Caco-2 (cell line): ENCODE measurements around the gene GNPTAB. TPM values are rescaled to one million over a fixed set of nuclear protein-coding genes. Genes with fewer than 3 reads are reported as not detected.
"Not testable (repeated sequence)": the region's sequence is repeated elsewhere in the genome, so short reads cannot be mapped to it uniquely, and the experiment has no call there.

Source experiments
- BruUV-seq: library from RNA; stranded (reverse); fragments of 400-500 nt; replicated peaks from 2 replicates; lab custom pipeline; 2021; lab: Mats Ljungman, UMichigan
- CTCF ChIA-PET: fragments of 300-600 bp; sonication (Branson Sonifier 250); formaldehyde crosslinking; loops from one replicate; lab custom pipeline; 2022; ENCODE audit warnings: antibody characterized with exemption; lab: Charles Lee
- POLR2A ChIA-PET: fragments of 300-600 bp; sonication (Branson Sonifier 250); formaldehyde crosslinking; loops from one replicate; lab custom pipeline; 2022; ENCODE audit warnings: antibody characterized with exemption; lab: Charles Lee
- DNase-seq, 2 experiments: peaks; one replicate each; pipeline versions ENCODE4 v3.0.0 to v3.0.0-alpha.2; 2020 to 2022
- H3K27me3 ChIP-seq: replicated peaks from 2 replicates; pipeline ENCODE4 v1.6.0; 2011; ENCODE audit warnings: low read length; ENCODE audit not compliant: control insufficient read depth, insufficient read depth
- H3K36me3 ChIP-seq: 2 replicates; pipeline ENCODE4 v1.5.1; 2011; ENCODE audit warnings: low read length; ENCODE audit not compliant: control insufficient read depth, insufficient read depth
- H3K4me1 ChIP-seq: fragments of 250-450 bp; sonication (Bioruptor Pico); 2 replicates; pipeline ENCODE4 v1.5.1; 2020; ENCODE audit warnings: mild to moderate bottlenecking
- H3K4me3 ChIP-seq: 2 replicates; pipeline ENCODE4 v1.5.1; 2011; ENCODE audit warnings: low read depth, mild to moderate bottlenecking, control low read depth, low read length
- H3K9me3 ChIP-seq: fragments of 250-450 bp; sonication (Bioruptor Pico); 2 replicates; pipeline ENCODE4 v1.5.1; 2020; ENCODE audit warnings: mild to moderate bottlenecking, moderate library complexity
- H3K27ac Mint-ChIP-seq: one replicate; pipeline ENCODE4 v1.8.0; 2022; ENCODE audit warnings: mixed read lengths; ENCODE audit not compliant: unreplicated experiment
- H3K27me3 Mint-ChIP-seq: one replicate; pipeline ENCODE4 v1.8.0; 2022; ENCODE audit warnings: mixed read lengths; ENCODE audit not compliant: insufficient read depth, unreplicated experiment
- H3K36me3 Mint-ChIP-seq: one replicate; pipeline ENCODE4 v1.8.0; 2022; ENCODE audit warnings: mild to moderate bottlenecking, mixed read lengths; ENCODE audit not compliant: insufficient read depth, unreplicated experiment
- H3K4me1 Mint-ChIP-seq: one replicate; pipeline ENCODE4 v1.8.0; 2022; ENCODE audit warnings: low read depth, mixed read lengths; ENCODE audit not compliant: unreplicated experiment
- H3K4me3 Mint-ChIP-seq: one replicate; pipeline ENCODE4 v1.8.0; 2022; ENCODE audit warnings: mild to moderate bottlenecking, moderate library complexity, mixed read lengths; ENCODE audit not compliant: unreplicated experiment
- H3K9me3 Mint-ChIP-seq: one replicate; pipeline ENCODE4 v1.8.0; 2022; ENCODE audit warnings: mixed read lengths; ENCODE audit not compliant: unreplicated experiment
- intact Hi-C: fragments of 100-400 bp; cut with micrococcal nuclease; formaldehyde crosslinking; loops from one replicate; pipeline ENCODE4 v1.10.0; 2022; ENCODE audit not compliant: unreplicated experiment
- total RNA-seq: library from RNA; stranded (reverse); gene quantifications from 2 replicates; pipeline ENCODE4 v1.2.3, GENCODE V29; 2022
- TF ChIP-seq, protein P1 (sequence below), 2 experiments: fragments of 200-600 bp in 1 of 2; IDR thresholded peaks; 1 replicate in 1 of 2; 2 replicates in 1 of 2; pipeline versions ENCODE4 v1.5.1 to v1.8.0; 2011 to 2022; ENCODE audit warnings: antibody characterized with exemption in 1 of 2, control low read depth in 1 of 2, inconsistent platforms in 1 of 2, low read depth in 1 of 2, low read length in 1 of 2, mild to moderate bottlenecking in 1 of 2, moderate library complexity in 1 of 2; ENCODE audit not compliant: insufficient read depth in 1 of 2, severe bottlenecking in 1 of 2, unreplicated experiment in 1 of 2

Gene GNPTAB
- total RNA-seq, 1 experiment from 2014 or later = 39.1 TPM

DNA sequence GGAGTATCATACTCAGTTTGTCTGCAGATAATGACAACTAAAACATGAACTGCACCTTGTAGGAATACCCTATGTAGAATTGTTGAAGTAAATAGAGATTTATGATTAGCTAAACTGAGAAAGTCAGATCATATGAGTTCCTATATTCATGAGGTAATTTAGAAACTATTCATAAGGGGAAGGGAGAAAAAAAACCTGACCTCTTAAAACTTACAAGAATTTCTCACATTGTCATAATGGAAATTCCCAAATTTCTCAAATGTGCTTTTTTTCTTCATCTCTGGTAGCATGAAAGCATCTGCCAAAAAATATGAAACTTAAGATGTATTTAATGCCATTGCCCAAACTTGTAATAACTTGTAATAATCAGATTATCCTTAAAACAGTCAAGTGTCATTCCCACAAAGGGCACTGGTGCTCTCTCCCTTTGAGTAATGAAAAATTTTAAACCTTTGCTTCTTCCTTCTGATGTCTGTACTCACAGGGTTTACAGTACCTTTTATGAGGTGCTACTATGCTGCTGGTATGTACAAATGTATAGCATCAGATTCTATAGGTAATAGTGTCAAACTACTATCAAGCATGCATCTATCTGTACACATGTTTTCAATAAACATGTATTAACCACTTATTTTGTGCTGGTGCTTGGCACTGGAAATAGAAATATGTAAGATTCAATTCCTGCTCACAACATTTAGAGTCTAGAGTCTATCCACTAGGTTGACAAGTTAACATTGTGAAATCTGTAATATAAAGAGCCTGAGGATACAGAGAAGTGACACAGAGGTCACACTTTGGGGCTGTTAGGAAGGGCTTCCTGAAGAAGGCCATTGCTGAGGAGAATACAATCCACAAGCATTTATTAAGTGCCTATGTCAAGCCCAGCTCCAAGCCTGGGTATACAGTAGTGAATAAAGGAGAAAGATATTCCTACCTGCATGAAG, 29.2 kb upstream of the GNPTAB start:
- CTCF ChIA-PET = no interaction called here
- BruUV-seq = no TSS peak
- intact Hi-C loops = no loop called here
- H3K9me3 Mint-ChIP-seq = peaks cover 10% of the 10 kb centered on the region
- POLR2A ChIA-PET = no interaction called here
- H3K27me3 Mint-ChIP-seq = no peaks in the 10 kb centered on the region
- Histone ChIP-seq H3K9me3 (0 out of 2 replicates have a peak, but pooled peaks cover 5% of the 10 kb centered on the region), H3K4me1 (peaks cover 8% of the 10 kb centered on the region), H3K27me3 (no peaks in the 10 kb centered on the region), H3K36me3 (no peaks in the 10 kb centered on the region), H3K4me3 (no peak overlapping the region)
- TF ChIP-seq, protein P1, sequence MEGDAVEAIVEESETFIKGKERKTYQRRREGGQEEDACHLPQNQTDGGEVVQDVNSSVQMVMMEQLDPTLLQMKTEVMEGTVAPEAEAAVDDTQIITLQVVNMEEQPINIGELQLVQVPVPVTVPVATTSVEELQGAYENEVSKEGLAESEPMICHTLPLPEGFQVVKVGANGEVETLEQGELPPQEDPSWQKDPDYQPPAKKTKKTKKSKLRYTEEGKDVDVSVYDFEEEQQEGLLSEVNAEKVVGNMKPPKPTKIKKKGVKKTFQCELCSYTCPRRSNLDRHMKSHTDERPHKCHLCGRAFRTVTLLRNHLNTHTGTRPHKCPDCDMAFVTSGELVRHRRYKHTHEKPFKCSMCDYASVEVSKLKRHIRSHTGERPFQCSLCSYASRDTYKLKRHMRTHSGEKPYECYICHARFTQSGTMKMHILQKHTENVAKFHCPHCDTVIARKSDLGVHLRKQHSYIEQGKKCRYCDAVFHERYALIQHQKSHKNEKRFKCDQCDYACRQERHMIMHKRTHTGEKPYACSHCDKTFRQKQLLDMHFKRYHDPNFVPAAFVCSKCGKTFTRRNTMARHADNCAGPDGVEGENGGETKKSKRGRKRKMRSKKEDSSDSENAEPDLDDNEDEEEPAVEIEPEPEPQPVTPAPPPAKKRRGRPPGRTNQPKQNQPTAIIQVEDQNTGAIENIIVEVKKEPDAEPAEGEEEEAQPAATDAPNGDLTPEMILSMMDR (IDR thresholded peaks at IDR 0.05; ENCODE audit: insufficient read depth in 1 of 2, low read depth in 1 of 2, low read length in 1 of 2, severe bottlenecking in 1 of 2, unreplicated experiment in 1 of 2) = no peak
- H3K4me1 Mint-ChIP-seq = peaks cover 10% of the 10 kb centered on the region
- no peak for DNase-seq
- H3K4me3 Mint-ChIP-seq = no peak overlapping the region
- H3K36me3 Mint-ChIP-seq = no peaks in the 10 kb centered on the region
- H3K27ac Mint-ChIP-seq = no peak overlapping the region

DNA sequence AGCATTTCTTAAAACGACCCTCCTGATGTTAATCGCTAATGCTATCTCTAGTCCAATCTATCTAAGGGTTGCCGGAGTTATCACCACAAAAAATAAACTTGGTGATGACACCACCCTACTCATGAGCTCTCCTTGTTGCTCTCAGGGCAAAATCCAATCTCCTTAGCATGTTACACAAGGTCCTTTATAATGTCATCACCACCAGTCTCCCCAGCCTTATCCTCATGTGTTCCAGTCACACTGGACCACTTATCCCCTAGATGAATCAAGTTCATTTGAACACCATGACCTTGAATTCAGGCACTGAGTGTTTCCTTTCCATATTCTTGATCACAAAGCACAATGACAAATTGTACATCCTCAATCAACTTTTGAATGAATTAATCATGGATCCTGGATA, 27.6 kb upstream of the GNPTAB start:
- Mint-ChIP-seq H3K27ac (no peak overlapping the region), H3K4me1 (peaks cover 13% of the 10 kb centered on the region), H3K36me3 (no peaks in the 10 kb centered on the region), H3K9me3 (peaks cover 10% of the 10 kb centered on the region), H3K27me3 (no peaks in the 10 kb centered on the region), H3K4me3 (no peak overlapping the region)
- no peak overlapping the region for H3K4me3 ChIP-seq
- no peaks in the 10 kb centered on the region for H3K9me3 ChIP-seq
- H3K27me3 ChIP-seq = no peaks in the 10 kb centered on the region
- H3K36me3 ChIP-seq = no peaks in the 10 kb centered on the region
- no peak for DNase-seq
- intact Hi-C loops = no loop called here
- BruUV-seq = no TSS peak
- peaks cover 12% of the 10 kb centered on the region for H3K4me1 ChIP-seq
- ChIA-PET CTCF (no interaction called here), POLR2A (no interaction called here)
- TF ChIP-seq, protein P1 (IDR thresholded peaks at IDR 0.05; ENCODE audit: insufficient read depth in 1 of 2, low read depth in 1 of 2, low read length in 1 of 2, severe bottlenecking in 1 of 2, unreplicated experiment in 1 of 2) = no peak

DNA sequence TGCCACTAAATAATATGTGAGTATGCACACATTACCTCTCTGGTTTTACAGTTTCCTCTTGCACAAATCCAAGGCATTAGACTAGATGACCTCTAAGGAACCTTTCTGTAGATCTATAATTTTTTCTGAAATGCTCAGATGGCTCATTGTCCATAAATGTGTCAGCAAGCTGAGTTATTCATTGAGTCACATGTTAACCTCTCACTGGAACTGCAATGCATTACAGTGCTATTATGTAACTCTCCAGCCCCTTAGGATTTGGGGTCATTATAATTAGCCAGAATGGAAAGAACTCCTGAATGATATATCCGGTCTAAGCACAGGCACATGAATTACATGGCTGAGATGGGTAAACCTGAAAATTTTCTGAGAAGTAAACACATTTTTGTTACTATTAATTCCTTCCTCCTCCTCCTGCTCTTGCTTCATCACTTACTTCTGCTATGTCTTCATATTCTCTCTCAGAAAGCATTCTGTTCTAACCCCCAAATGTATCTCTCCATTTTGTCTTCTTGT, 26.3 kb upstream of the GNPTAB start:
- H3K27ac Mint-ChIP-seq = no peak overlapping the region
- no TSS peak for BruUV-seq
- no peak overlapping the region for H3K4me3 ChIP-seq
- CTCF ChIA-PET = no interaction called here
- DNase-seq = no peak
- H3K4me1 ChIP-seq = peaks cover 12% of the 10 kb centered on the region
- POLR2A ChIA-PET = no interaction called here
- no peaks in the 10 kb centered on the region for H3K36me3 ChIP-seq
- intact Hi-C loops = no loop called here
- no peaks in the 10 kb centered on the region for H3K9me3 ChIP-seq
- H3K4me3 Mint-ChIP-seq = no peak overlapping the region
- no peaks in the 10 kb centered on the region for H3K27me3 Mint-ChIP-seq
- H3K27me3 ChIP-seq = no peaks in the 10 kb centered on the region
- TF ChIP-seq, protein P1 (IDR thresholded peaks at IDR 0.05; ENCODE audit: insufficient read depth in 1 of 2, low read depth in 1 of 2, low read length in 1 of 2, severe bottlenecking in 1 of 2, unreplicated experiment in 1 of 2) = no peak
- H3K4me1 Mint-ChIP-seq = peaks cover 13% of the 10 kb centered on the region
- peaks cover 10% of the 10 kb centered on the region for H3K9me3 Mint-ChIP-seq
- H3K36me3 Mint-ChIP-seq = no peaks in the 10 kb centered on the region

DNA sequence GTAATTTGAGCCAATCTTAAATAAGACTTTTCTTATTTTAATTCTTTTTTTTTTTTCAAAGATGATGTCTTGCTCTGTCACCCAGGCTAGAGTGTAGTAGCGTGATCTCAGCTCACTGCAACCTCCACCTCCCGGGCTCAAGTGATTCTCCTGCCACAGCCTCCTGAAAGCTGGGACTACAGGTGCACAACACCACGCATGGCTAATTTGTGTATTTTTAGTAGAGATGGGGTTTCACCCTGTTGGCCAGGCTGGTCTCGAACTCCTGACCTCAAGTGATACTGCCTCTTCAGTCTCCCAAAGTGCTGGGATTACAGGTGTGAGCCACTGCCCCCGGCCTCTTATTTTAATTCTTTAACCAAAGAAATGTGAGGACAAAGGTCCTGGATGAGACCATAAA, 25.9 kb upstream of the GNPTAB start:
- H3K4me3 ChIP-seq, H3K36me3 Mint-ChIP-seq, H3K27ac Mint-ChIP-seq, CTCF ChIA-PET, DNase-seq, H3K36me3 ChIP-seq, H3K27me3 Mint-ChIP-seq, intact Hi-C loops, H3K4me3 Mint-ChIP-seq, POLR2A ChIA-PET, H3K27me3 ChIP-seq, BruUV-seq, H3K9me3 ChIP-seq: not testable (repeated sequence)
- Mint-ChIP-seq H3K9me3 (peaks cover 10% of the 10 kb centered on the region), H3K4me1 (peaks cover 13% of the 10 kb centered on the region)
- peaks cover 12% of the 10 kb centered on the region for H3K4me1 ChIP-seq
